HG03521 (cell line): ENCODE data around the gene C11orf98.
"Not testable (repeated sequence)": the region's sequence is repeated elsewhere in the genome, so short reads cannot be mapped to it uniquely, and the experiment has no call there.

Experiments used
- ATAC-seq: cut with Tn5 transposase; IDR thresholded peaks from one replicate; pipeline ENCODE4 v1.9.1; 2021; ENCODE audit warnings: mild to moderate bottlenecking, moderate library complexity; ENCODE audit not compliant: unreplicated experiment

Gene C11orf98

GRCh38 chr11:62687508-62688396 lies 22.7 kb upstream of the C11orf98 start:
- no peak for ATAC-seq

GRCh38 chr11:62682518-62682917 lies 17.5 kb upstream of the C11orf98 start:
- no peak for ATAC-seq

DNA sequence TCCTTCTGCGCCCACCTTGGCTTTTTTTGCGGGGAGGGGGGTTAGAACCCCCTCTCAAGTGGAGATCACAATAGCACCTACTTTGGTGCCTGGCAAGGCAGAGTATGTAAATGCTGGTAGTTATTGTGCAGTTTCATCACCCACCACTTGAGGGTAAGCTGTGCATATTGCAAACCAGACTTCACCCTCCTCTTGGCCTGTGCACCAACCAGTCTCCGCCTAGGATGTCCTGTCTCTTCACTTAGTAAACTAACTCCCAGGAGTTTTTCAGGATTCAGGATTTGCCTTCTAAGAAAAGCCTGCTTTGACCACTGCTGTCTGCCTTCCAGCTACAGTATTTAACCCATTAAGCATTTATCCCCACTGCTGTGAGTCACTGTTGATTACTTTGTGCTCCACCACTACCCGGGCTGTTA lies 15.8 kb upstream of the C11orf98 start:
- no peak for ATAC-seq

DNA sequence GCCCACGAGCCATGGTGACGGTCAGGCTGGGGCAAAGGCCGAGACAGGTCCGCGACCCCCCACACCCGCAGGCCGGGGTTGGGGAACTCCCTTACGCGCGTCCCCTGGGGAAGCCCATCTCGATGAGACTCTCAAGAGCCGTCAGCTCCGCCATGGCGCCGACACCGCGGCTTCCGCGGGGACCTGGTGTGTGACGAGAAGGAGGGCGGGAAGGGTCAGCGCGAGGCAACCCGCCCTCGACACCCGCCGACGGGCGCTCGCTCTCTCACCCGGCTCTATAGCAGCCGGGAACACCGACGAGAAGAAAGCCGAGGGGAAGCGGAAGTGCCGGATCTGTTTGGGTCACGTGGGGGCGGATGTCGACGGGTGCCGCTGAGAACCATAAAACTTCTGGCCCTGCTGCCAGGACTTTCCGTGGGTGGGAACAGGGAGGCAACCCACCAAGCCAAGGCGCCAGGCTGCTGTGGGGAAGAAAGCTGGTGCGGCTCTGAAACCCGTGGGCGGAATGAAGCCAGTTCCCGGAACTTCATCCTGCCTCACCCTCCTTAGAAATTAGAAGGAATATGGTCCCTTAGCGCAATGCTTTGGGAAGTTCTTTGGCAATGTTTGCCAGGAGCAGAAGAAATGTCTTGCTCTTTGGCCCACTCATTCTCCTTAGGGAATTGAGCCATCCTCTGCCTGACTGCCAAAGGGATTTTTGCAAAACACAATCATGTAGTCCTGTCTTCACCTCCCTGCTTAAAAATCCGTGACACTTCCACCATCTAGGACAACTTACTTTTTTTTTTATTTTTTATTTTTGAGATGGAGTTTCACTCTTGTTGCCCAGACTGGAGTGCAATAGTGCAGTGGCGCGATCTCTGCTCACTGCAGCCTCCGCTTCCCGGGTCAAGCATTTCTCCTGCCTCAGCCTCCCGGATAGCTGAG lies 14.0 kb upstream of the C11orf98 start, which contains the start of gene UBXN1:
Gene UBXN1, minus strand, starts transcription at position 304 of the 927 bp plus-strand sequence. Its CDS starts 150 bp downstream, at position 154.
- ATAC-seq: peak; percentile 72

GRCh38 chr11:62678433-62678769 lies 13.4 kb upstream of the C11orf98 start:
- no peak for ATAC-seq

GRCh38 chr11:62677714-62678113 lies 12.7 kb upstream of the C11orf98 start:
- ATAC-seq: no peak

DNA sequence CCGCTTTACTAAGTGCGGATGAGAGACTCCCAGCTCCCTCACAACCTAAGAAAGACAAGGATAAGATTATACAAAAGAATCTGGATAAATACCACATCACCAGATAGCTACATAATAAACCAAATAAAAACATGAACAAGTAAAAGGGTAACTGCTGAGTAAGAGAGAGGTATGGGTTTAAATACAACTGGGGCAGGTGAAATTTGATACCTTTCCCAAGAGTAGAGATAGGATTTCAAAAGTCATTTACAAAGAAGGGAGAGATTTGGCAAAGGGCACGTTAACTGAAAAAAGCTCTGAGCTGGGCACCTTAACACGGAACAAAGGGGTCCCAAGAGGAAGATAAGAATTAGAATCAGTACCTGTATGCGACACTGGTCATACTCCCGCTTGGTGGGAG lies 12.1 kb upstream of the C11orf98 start:
- ATAC-seq: no peak

DNA sequence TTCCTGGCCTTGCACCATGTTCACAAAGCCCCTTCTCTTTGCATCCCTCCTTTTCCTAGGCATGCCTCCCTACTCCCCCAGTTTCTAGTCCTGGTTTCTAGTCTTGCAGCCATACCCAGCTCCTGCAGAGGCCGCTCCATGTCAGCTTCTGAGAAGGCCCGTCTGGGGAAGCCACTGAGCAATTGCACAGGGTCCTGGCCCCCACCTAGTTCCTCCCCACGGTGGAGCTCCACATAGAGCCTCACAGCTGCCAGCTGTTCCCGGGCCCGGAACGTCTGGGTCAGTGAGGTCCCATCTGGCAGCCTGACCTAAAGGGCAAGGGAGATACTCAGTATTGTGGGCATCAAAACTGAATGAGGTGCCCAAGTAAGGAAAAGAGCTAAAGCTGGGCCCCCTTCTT lies 11.7 kb upstream of the C11orf98 start:
- no peak for ATAC-seq

DNA sequence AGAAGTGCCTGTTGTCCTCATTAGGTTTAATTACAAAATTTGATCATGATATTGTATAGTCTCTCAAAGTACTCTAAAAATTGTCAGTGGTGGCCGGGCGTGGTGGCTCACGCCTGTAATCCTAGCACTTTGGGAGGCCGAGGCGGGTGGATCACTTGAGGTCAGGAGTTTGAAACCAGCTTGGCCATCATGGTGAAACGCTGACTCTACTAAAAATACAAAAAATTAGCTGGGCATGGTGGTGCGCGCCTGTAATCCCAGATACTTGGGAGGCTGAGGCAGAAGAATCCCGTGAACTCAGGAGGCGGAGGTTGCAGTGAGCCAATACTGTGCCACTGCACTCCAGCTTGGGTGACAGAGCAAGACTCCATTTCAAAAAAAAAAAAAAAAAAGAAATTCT lies 10.4 kb upstream of the C11orf98 start:
- ATAC-seq: not testable (repeated sequence)

DNA sequence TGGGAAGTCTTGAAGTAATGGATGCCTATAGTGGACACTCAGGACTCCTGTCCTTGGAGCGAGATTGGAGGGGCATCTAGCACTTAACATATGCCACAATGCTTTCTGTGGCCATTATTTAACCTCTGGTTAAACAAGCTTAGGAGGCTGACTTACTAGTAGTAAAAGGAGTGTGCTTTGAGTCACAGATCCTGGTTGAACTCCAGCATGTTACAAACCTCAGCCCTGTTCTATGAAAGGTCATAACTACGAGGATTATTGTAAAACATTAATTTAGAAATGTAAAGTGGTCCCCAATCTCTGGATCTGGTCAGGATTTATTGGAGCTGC lies 8.2 kb upstream of the C11orf98 start:
- no peak for ATAC-seq

GRCh38 chr11:62671608-62672389 lies 6.8 kb upstream of the C11orf98 start, which contains the start of the genes LBHD1 and UQCC3:
Gene LBHD1 (minus strand): TSS chr11:62672267. CDS start chr11:62670031, 2,236 bp downstream.
Gene UQCC3 (plus strand): TSS chr11:62671673. CDS start chr11:62671746, 73 bp downstream.
- peak; percentile 38 for ATAC-seq

GRCh38 chr11:62671236-62671607 lies 6.2 kb upstream of the C11orf98 start:
- ATAC-seq: peak; percentile 23

- ATAC-seq: no peak
These were observed 4.6 kb upstream of the C11orf98 start for GRCh38 chr11:62669420-62670161.

DNA sequence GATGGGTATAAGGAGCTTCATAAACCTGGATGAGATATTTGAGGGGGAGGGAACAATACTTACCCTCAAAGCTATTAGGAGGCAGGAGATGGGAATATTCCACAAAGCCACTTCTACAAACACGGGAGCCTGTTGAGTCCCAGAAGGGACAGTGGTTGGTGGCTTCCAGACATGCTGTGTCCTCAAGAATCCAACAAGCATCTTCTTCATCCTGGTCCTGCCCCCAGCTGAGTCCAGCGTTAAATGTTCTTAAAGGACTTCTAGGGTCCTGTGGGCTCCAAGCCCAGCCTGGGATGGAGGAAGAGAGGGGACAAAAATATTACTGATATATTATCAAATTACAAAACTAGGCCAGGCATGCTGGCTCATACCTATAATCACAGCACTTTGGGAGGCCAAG lies 2.5 kb upstream of the C11orf98 start:
- ATAC-seq: no peak

DNA sequence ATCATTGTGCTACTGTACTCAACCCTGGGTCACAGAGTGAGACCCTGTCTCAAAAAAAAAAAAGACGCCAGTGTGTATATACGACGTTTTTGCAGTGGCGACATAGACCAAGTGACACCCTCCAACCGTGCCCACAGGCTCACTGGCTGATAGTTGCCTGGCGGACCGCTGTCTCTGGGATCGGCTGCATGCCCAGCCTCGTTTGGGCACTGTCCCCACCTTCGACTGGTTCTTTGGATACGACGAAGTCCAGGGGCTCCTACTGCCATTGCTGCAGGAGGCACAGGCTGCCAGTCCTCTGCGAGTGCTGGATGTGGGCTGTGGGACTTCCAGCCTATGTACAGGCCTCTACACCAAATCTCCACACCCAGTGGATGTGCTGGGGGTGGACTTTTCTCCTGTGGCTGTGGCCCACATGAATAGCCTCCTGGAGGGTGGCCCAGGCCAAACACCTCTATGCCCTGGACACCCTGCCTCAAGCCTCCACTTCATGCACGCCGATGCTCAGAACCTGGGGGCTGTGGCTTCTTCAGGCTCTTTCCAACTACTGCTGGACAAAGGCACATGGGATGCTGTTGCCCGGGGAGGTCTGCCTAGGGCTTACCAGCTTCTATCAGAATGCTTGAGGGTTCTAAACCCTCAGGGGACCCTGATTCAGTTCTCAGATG lies 1.4 kb upstream of the C11orf98 start:
- no peak for ATAC-seq

DNA sequence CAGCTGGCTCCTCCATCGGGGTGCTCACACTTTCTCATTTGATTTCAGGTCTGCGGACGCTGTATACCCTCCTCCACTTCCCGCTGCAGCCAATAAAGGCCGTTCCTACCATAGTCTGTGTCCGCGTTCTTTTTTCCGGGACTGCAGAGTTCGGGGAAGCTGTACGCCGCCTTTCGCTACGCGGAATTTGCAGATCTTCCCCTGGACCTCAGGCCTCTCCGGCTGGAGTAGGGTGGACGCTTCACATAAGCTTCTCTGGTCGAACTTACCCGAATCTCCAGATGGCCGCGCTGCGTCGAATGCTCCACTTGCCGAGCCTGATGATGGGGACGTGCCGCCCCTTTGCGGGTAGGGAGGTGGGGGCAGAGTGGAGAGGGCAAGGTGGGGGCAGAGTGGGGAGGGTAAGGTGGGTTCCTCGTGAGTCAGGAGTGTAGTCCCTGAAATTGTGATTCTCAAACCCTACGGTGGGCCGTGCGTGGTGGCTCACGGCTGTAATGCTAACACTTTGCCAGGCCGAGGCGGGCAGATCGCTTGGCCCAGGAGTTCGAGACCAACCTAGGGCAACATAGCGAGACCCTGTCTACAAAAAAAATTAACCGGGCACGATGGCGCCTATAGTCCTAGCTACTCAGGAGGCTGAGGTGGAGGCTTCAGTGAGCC lies 719 bp upstream of the C11orf98 start:
- peak; percentile 7 for ATAC-seq

GRCh38 chr11:62664405-62665074 lies 470 bp downstream of the C11orf98 start:
- peak; percentile 28 for ATAC-seq

- no peak for ATAC-seq
These were observed 8.1 kb downstream of the C11orf98 start for GRCh38 chr11:62656796-62657429.
